ENCODE data around the gene SCYGR6.

SCYGR6 gene

DNA sequence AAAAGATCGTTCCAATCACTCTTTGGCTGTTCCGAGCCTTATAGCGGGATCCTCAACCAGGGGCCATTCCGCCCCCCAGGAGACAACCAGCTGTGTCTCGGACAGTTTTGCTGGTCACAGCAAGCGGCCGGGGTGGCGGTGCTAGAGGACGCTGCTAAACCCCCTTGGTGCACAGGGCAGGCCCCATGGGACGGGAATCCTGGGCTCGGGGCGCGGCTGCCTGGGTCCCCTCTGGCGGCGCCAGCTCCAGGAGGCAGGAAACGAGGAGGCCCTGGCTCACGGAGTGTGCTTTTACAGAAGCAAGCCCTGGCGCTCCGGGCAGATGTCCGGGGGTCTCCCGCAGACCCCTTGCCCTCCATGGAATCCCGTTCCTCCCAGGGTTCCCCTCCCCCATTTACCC is 43.3 kb upstream of the SCYGR6 start:
- WGBS, 2 donors (ENCODE audit: extremely low coverage in 2 of 2, insufficient read length in 2 of 2, insufficient replicate concordance in 1 of 2) = no CpG with 5 or more reads among the region's 22 CpGs
- DNase-seq (ENCODE audit: low spot score) = no peak
- no peak overlapping the region for H3K23ac ChIP-seq (ENCODE audit: low read depth, low read length, poor library complexity)
- no peaks in the 10 kb centered on the region for H3K4me1 ChIP-seq (ENCODE audit: control insufficient read depth in 2 of 2, insufficient read depth in 1 of 2, low read depth in 1 of 2, low read length in 2 of 2)
- H2BK120ac ChIP-seq (ENCODE audit: low read depth, low read length) = peak overlapping the region; percentile 54
- no peak overlapping the region for H3K4me3 ChIP-seq (ENCODE audit: low read length in 2 of 2)
- no peak overlapping the region for H4K8ac ChIP-seq (ENCODE audit: low read depth, low read length)
- no peak overlapping the region for H2BK12ac ChIP-seq (ENCODE audit: low read length)
- H3K4ac ChIP-seq (ENCODE audit: low read length) = no peak overlapping the region
- H3K4me2 ChIP-seq (ENCODE audit: insufficient read depth, low read length, poor library complexity, severe bottlenecking) = no peak overlapping the region
- H3K79me1 ChIP-seq (ENCODE audit: low read depth, low read length) = no peaks in the 10 kb centered on the region
- H3K27ac ChIP-seq (replicated peaks; ENCODE audit: low read length) = no peak overlapping the region
- no peak overlapping the region for H3K9ac ChIP-seq (ENCODE audit: low read depth, low read length, poor library complexity)
- H2AK5ac ChIP-seq (ENCODE audit: low read depth, low read length) = peak overlapping the region; percentile 74
- peak overlapping the region; percentile 39 for H2BK15ac ChIP-seq (ENCODE audit: low read length)
- no peak overlapping the region for H2AFZ ChIP-seq (ENCODE audit: low read length)
- H3K18ac ChIP-seq (ENCODE audit: low read length) = peak overlapping the region; percentile 31
- H3K27me3 ChIP-seq (ENCODE audit: control insufficient read depth in 3 of 3, insufficient read depth in 3 of 3, low read depth in 1 of 3, low read length in 3 of 3) = no peaks in the 10 kb centered on the region
- no peak overlapping the region for H4K91ac ChIP-seq (ENCODE audit: low read depth, low read length, poor library complexity)
- no peaks in the 10 kb centered on the region for H3K9me3 ChIP-seq (replicated peaks in 1 of 2; ENCODE audit: control insufficient read depth in 2 of 2, insufficient read depth in 1 of 2, low read depth in 1 of 2, low read length in 2 of 2)
- no peaks in the 10 kb centered on the region for H3K36me3 ChIP-seq (replicated peaks in 1 of 2; ENCODE audit: control insufficient read depth in 2 of 2, insufficient read depth in 2 of 2, low read length in 2 of 2)
- no peak overlapping the region for H3K14ac ChIP-seq (ENCODE audit: low read length)
- H2BK5ac ChIP-seq (ENCODE audit: low read length) = peak overlapping the region; percentile 77

DNA sequence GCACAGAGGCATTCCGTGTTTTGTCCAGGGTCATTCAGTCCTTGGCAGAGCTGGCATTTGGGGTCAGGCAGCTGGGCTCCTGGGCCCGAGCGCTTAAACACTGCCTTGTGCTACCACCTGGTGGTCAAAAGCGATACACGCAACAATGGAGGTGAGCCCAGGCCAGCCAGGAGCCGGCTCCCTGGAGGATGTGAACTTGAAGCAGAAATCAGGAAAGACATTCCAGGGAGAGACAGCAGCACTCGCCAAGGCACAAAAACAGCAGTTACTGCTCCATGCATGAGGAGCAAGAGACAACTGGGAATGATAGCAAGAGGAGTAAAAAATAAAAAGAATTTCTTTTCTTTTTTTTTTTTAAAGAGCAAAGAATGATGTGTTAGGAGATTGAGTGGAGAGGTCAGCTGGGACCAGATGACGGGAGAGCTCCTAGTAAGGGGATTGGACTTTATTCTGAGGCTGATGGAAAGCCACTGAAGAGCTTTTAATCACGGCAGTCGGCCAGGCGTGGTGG is 41.9 kb upstream of the SCYGR6 start:
- no peak overlapping the region for H4K91ac ChIP-seq (ENCODE audit: low read depth, low read length, poor library complexity)
- no peak overlapping the region for H2AK5ac ChIP-seq (ENCODE audit: low read depth, low read length)
- no peak overlapping the region for H2BK15ac ChIP-seq (ENCODE audit: low read length)
- no peaks in the 10 kb centered on the region for H3K27me3 ChIP-seq (ENCODE audit: control insufficient read depth in 3 of 3, insufficient read depth in 3 of 3, low read depth in 1 of 3, low read length in 3 of 3)
- no peak overlapping the region for H2BK5ac ChIP-seq (ENCODE audit: low read length)
- no CpG with 5 or more reads among the region's 11 CpGs for WGBS, 2 donors (ENCODE audit: extremely low coverage in 2 of 2, insufficient read length in 2 of 2, insufficient replicate concordance in 1 of 2)
- H3K4ac ChIP-seq (ENCODE audit: low read length) = no peak overlapping the region
- H2AFZ ChIP-seq (ENCODE audit: low read length) = no peak overlapping the region
- no peaks in the 10 kb centered on the region for H3K36me3 ChIP-seq (replicated peaks in 1 of 2; ENCODE audit: control insufficient read depth in 2 of 2, insufficient read depth in 2 of 2, low read length in 2 of 2)
- H3K9ac ChIP-seq (ENCODE audit: low read depth, low read length, poor library complexity) = no peak overlapping the region
- no peaks in the 10 kb centered on the region for H3K79me1 ChIP-seq (ENCODE audit: low read depth, low read length)
- H3K4me2 ChIP-seq (ENCODE audit: insufficient read depth, low read length, poor library complexity, severe bottlenecking) = no peak overlapping the region
- no peaks in the 10 kb centered on the region for H3K9me3 ChIP-seq (replicated peaks in 1 of 2; ENCODE audit: control insufficient read depth in 2 of 2, insufficient read depth in 1 of 2, low read depth in 1 of 2, low read length in 2 of 2)
- peak overlapping the region; percentile 17 for H4K8ac ChIP-seq (ENCODE audit: low read depth, low read length)
- H2BK12ac ChIP-seq (ENCODE audit: low read length) = no peak overlapping the region
- H3K27ac ChIP-seq (replicated peaks; ENCODE audit: low read length) = no peak overlapping the region
- no peak overlapping the region for H3K4me3 ChIP-seq (ENCODE audit: low read length in 2 of 2)
- no peak overlapping the region for H3K23ac ChIP-seq (ENCODE audit: low read depth, low read length, poor library complexity)
- H2BK120ac ChIP-seq (ENCODE audit: low read depth, low read length) = no peak overlapping the region
- no peak overlapping the region for H3K18ac ChIP-seq (ENCODE audit: low read length)
- H3K4me1 ChIP-seq (ENCODE audit: control insufficient read depth in 2 of 2, insufficient read depth in 1 of 2, low read depth in 1 of 2, low read length in 2 of 2) = no peaks in the 10 kb centered on the region
- no peak overlapping the region for H3K14ac ChIP-seq (ENCODE audit: low read length)
- DNase-seq (ENCODE audit: low spot score) = peak; percentile 75

DNA sequence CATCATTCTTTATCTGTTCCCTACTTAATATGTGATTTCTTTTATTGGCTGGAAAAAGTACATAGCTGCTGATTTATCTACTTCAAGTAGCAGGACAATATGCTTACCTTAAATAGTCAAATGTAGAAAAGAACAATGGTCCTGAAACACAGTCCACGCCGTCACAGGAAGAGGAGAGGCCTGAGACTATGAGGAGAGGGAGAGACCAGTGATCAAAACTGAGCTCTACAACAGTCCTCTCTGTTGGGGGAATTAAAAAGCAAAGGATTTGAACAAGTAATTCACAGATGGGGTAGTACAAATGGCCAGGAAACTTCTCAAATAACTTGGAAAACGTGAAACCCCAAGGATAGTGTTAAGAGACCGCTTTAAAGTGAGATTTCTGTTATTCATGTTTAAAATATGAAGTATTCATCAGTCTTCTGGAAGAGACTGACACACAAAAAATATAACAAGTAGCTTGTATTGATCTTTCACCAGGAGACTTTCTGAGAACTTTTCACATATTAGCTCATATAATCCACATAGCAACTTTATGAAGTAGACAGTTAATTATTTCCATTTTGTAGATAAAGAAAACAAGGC is 41.3 kb upstream of the SCYGR6 start:
- no peak overlapping the region for H3K27ac ChIP-seq (replicated peaks; ENCODE audit: low read length)

DNA sequence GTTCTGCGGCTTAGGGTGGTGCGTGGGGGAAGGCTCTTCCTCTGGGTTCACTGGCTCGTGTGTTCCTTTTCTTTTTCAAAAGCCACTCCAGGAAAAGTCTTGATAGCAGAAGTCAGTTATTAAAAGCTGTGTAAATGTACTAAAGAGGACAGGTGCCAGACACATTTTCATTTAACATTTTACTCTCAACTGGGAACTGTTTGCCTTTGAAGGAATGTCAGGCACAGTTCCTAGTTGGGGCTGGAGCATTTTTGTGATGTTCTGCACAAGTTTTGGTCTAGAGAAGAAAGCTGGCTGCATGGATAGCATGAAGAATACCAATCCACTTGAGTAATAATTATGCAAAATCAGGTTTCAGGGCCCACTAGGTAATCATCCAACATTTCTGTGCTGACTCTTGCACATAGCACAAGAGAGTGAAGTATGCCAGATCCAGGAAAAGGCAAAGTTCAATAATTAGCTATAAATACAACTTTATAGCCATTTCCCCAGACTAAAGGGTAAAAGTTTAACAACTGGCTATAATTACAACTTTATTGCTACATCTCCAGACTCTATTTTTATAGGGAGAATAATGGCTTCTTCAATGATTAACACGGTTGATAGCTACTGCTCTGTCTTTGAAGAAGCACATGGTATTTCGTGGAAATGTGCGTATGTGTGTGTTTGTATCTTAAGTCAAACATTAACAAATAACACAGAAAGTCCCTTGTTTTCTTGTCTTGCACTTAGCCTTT is 37.4 kb upstream of the SCYGR6 start:
- H2AFZ ChIP-seq (ENCODE audit: low read length) = no peak overlapping the region
- DNase-seq (ENCODE audit: low spot score) = no peak
- no peaks in the 10 kb centered on the region for H3K79me1 ChIP-seq (ENCODE audit: low read depth, low read length)
- no peak overlapping the region for H2BK12ac ChIP-seq (ENCODE audit: low read length)
- H2BK5ac ChIP-seq (ENCODE audit: low read length) = no peak overlapping the region
- H2BK120ac ChIP-seq (ENCODE audit: low read depth, low read length) = no peak overlapping the region
- H3K27me3 ChIP-seq (ENCODE audit: control insufficient read depth in 3 of 3, insufficient read depth in 3 of 3, low read depth in 1 of 3, low read length in 3 of 3) = no peaks in the 10 kb centered on the region
- no peak overlapping the region for H3K23ac ChIP-seq (ENCODE audit: low read depth, low read length, poor library complexity)
- no peak overlapping the region for H3K27ac ChIP-seq (replicated peaks; ENCODE audit: low read length)
- no peak overlapping the region for H3K4me3 ChIP-seq (ENCODE audit: low read length in 2 of 2)
- H3K36me3 ChIP-seq (replicated peaks in 1 of 2; ENCODE audit: control insufficient read depth in 2 of 2, insufficient read depth in 2 of 2, low read length in 2 of 2) = no peaks in the 10 kb centered on the region
- no peak overlapping the region for H3K9ac ChIP-seq (ENCODE audit: low read depth, low read length, poor library complexity)
- H3K9me3 ChIP-seq (replicated peaks in 1 of 2; ENCODE audit: control insufficient read depth in 2 of 2, insufficient read depth in 1 of 2, low read depth in 1 of 2, low read length in 2 of 2) = no peaks in the 10 kb centered on the region
- H4K8ac ChIP-seq (ENCODE audit: low read depth, low read length) = no peak overlapping the region
- H2BK15ac ChIP-seq (ENCODE audit: low read length) = no peak overlapping the region
- no peak overlapping the region for H3K4ac ChIP-seq (ENCODE audit: low read length)
- WGBS, 2 donors (ENCODE audit: extremely low coverage in 2 of 2, insufficient read length in 2 of 2, insufficient replicate concordance in 1 of 2) = no CpG with 5 or more reads among the region's 6 CpGs
- no peak overlapping the region for H2AK5ac ChIP-seq (ENCODE audit: low read depth, low read length)
- no peak overlapping the region for H3K18ac ChIP-seq (ENCODE audit: low read length)
- H3K14ac ChIP-seq (ENCODE audit: low read length) = no peak overlapping the region
- no peak overlapping the region for H3K4me2 ChIP-seq (ENCODE audit: insufficient read depth, low read length, poor library complexity, severe bottlenecking)
- H4K91ac ChIP-seq (ENCODE audit: low read depth, low read length, poor library complexity) = no peak overlapping the region
- H3K4me1 ChIP-seq (ENCODE audit: control insufficient read depth in 2 of 2, insufficient read depth in 1 of 2, low read depth in 1 of 2, low read length in 2 of 2) = no peaks in the 10 kb centered on the region

More for the DNA sequence above, 41.3 kb upstream of the SCYGR6 start:
- Histone ChIP-seq H3K36me3 (replicated peaks in 1 of 2; ENCODE audit: control insufficient read depth in 2 of 2, insufficient read depth in 2 of 2, low read length in 2 of 2) (no peaks in the 10 kb centered on the region), H3K4ac (ENCODE audit: low read length) (no peak overlapping the region), H2AFZ (ENCODE audit: low read length) (peak overlapping the region; percentile 1), H3K14ac (ENCODE audit: low read length) (no peak overlapping the region), H2BK120ac (ENCODE audit: low read depth, low read length) (no peak overlapping the region), H3K9ac (ENCODE audit: low read depth, low read length, poor library complexity) (no peak overlapping the region), H2BK12ac (ENCODE audit: low read length) (no peak overlapping the region), H3K9me3 (replicated peaks in 1 of 2; ENCODE audit: control insufficient read depth in 2 of 2, insufficient read depth in 1 of 2, low read depth in 1 of 2, low read length in 2 of 2) (no peaks in the 10 kb centered on the region), H3K4me3 (ENCODE audit: low read length in 2 of 2) (no peak overlapping the region), H3K79me1 (ENCODE audit: low read depth, low read length) (no peaks in the 10 kb centered on the region), H3K4me2 (ENCODE audit: insufficient read depth, low read length, poor library complexity, severe bottlenecking) (no peak overlapping the region), H3K27me3 (ENCODE audit: control insufficient read depth in 3 of 3, insufficient read depth in 3 of 3, low read depth in 1 of 3, low read length in 3 of 3) (no peaks in the 10 kb centered on the region), H4K8ac (ENCODE audit: low read depth, low read length) (no peak overlapping the region), H2AK5ac (ENCODE audit: low read depth, low read length) (no peak overlapping the region), H3K4me1 (ENCODE audit: control insufficient read depth in 2 of 2, insufficient read depth in 1 of 2, low read depth in 1 of 2, low read length in 2 of 2) (no peaks in the 10 kb centered on the region), H2BK15ac (ENCODE audit: low read length) (no peak overlapping the region), H2BK5ac (ENCODE audit: low read length) (no peak overlapping the region), H3K23ac (ENCODE audit: low read depth, low read length, poor library complexity) (no peak overlapping the region), H3K18ac (ENCODE audit: low read length) (no peak overlapping the region), H4K91ac (ENCODE audit: low read depth, low read length, poor library complexity) (no peak overlapping the region)
- DNase-seq (ENCODE audit: low spot score) = no peak
- WGBS, 2 donors (ENCODE audit: extremely low coverage in 2 of 2, insufficient read length in 2 of 2, insufficient replicate concordance in 1 of 2) = no CpG with 5 or more reads among the region's 4 CpGs

All from neuronal stem cell (in vitro differentiated cells).